ENCODE results near the gene BTBD9.
"Not testable (repeated sequence)": the region's sequence is repeated elsewhere in the genome, so short reads cannot be mapped to it uniquely, and the experiment has no call there.

Gene BTBD9

DNA sequence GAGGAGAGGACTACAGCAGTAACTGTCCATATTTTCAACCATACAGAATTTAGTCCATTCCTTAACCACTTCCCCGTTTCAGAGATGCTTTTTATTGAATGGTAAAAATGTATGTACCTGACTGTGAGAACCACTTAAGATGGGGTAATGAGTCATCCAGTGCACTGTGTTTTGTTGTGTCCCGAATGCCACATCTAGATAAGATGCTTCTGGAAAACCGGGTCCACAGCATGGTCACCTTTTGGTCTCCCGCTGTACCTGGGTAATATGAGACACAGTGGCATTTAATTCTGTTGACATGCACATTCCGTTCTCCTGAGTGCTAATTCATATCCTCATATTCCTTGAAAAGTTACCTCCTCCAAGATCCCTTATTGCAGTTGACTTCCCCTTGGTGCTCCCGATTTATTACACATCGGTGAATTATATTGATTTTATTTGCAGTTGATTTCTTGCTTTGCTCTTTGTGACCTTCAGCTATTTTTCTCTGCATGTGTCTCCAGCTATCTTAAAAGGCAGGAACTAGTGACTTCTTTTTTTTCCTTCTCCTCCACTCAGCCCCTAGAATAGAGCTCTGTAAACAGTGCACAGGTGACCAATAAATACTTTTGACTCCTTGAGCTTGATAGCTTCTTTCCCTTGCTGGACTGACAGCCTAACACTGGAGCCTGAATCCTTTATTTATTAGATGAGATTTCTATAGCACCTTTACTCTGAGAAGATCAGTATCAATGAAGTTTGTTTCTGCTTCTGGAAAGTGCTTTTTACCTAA, 505.6 kb downstream of the BTBD9 start:
- no peak for DNase-seq

DNA sequence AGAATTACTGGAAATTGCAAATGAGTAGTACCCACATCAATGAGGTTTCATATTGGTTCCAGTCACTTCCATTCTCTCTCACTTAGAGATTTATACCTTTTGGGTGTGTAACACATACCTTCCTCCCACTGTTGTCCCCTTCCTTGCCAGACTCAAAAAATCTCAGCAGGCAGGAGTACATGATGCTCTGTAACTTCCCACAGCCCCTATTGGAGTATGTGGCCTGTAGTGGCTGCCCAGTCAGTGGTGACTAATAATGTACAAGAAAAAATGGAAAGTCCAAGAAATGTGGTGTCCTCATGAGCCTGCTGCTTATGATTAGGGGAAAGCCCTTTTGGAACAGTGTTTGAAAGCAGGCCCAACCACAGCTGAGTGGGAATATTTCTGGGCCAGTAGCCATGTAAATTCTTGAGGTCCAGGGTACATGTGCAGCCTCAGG, 508.2 kb downstream of the BTBD9 start:
- no peak for DNase-seq

DNA sequence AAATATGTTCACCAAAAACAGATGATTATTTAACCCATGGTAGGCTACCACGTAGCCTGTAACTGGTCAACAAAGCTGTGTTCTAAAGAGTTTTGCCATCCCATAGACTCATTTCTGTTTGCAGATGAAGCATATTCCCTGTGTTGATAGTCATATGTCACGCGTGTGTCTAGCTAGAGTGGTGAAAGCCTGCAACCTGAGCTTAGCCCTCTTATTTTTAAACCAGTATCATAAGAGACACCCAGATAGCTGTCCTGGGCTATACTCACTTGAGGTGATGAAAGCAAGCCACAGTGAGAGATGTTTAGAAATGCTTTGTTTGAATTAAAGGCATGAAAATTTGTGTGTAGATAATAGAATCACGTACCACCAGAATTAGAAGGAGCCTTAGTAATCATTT, 512.4 kb downstream of the BTBD9 start:
- no peak for DNase-seq

DNA sequence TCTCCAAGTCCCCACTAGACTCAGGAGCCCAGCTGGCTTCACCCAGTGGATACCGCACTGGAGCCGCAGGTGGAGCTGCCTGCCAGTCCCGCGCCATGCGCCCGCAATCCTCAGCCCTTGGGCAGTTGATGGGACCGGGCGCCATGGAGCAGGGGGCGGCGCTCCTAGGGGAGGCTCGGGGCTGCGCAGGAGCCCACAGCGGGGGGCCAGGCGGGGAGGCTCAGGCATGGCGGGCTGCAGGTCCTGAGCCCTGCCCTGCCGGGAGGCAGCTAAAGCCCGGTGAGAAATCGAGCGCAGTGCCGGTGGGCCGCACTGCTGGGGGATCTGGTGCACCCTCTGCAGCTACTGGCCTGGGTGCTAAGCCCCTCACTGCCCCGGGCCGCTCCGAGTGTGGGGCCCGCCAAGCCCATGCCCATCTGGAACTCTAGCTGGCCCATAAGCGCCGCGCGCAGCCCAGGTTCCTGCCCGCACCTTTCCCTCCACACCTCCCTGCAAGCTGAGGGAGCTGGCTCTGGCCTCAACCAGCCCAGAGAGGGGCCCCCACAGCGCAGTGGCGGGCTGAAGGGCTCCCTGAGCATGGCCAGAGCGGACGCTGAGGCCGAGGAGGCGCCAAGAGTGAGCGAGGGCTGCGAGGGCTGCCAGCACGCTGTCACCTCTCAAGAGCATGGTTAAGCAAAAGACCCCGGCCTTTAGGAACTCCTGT, 515.4 kb downstream of the BTBD9 start:
- not testable (repeated sequence) for DNase-seq

DNA sequence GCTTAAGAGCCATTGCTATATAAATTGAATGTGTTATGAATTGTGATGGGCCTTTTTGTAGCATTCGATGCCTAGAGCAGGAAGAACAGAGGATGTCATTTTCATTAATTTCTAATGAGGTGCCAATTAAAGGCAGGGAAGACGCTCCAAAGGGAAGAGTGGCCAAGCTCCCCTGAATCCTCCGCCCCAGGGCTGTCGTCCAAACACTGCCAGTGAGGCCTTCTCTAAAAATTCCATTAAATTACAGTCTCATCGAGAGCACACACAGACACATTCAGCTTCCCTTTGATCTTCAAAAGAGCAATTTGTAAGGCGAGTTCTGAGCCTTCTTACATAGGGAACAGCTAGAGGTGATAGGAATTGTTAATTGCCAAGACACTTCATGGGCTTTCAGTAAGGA, 520.2 kb downstream of the BTBD9 start:
- DNase-seq: no peak

DNA sequence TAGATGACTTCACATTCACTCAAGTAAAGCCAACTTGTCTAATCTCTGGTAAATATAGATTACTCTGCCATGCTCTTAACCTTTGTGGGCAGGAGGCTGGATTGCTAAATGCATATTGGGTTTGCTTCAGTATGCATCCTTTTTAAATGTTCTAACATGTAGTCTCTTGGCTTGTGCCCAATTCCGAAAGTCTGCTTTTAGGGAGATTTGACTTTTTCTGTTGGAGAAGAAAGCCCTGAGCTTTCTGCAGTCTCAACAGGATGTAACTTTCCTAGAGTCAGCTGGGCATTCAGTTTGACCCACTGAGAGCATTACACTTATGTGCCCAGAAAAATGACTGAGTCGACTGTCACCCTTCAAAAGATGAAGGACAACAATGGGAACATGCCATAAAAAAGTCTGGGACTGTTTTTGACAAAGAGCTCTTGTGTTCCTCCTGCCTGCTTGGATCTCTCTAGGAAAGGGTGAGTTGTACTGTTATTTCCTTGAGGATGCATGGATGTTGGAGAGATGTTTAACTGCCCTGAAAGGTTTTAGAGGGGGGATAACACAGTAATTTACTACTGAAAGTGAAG, 520.9 kb downstream of the BTBD9 start:
- DNase-seq: no peak

All from activated gamma-delta T cell (primary cell).